T-helper 1 cell treated with Interleukin-12 subunit alpha and Interleukin-12 subunit beta and Interleukin-4 antibody, amounts not matched to agents 30 μg/mL and 1 μg/mL, for 36 hours (primary cell): ENCODE data around the gene PLAAT4.

Experiments
- H3K27ac Mint-ChIP-seq: one replicate; pipeline ENCODE4 v1.8.0; 2021; ENCODE audit warnings: mild to moderate bottlenecking, mixed read lengths
- H3K27me3 Mint-ChIP-seq: one replicate; pipeline ENCODE4 v1.8.0; 2021; ENCODE audit warnings: low read depth, mixed read lengths
- H3K36me3 Mint-ChIP-seq: one replicate; pipeline ENCODE4 v1.8.0; 2021; ENCODE audit warnings: low read depth, mixed read lengths
- H3K4me1 Mint-ChIP-seq: one replicate; pipeline ENCODE4 v1.8.0; 2021; ENCODE audit warnings: low read depth, mixed read lengths
- H3K4me3 Mint-ChIP-seq: one replicate; pipeline ENCODE4 v1.8.0; 2021; ENCODE audit warnings: mild to moderate bottlenecking, moderate library complexity, mixed read lengths
- H3K9me3 Mint-ChIP-seq: one replicate; pipeline ENCODE4 v1.8.0; 2021; ENCODE audit warnings: mixed read lengths

Gene PLAAT4

GRCh38 chr11:63589000-63589399, 52.4 kb downstream of the PLAAT4 start:
- no peaks in the 10 kb centered on the region for H3K27me3 Mint-ChIP-seq
- H3K9me3 Mint-ChIP-seq: no peaks in the 10 kb centered on the region
- peaks cover 2% of the 10 kb centered on the region for H3K36me3 Mint-ChIP-seq
- H3K27ac Mint-ChIP-seq: no peak overlapping the region
- H3K4me3 Mint-ChIP-seq: no peak overlapping the region
- peaks cover 3% of the 10 kb centered on the region for H3K4me1 Mint-ChIP-seq

GRCh38 chr11:63590024-63590788, 53.6 kb downstream of the PLAAT4 start:
- H3K27me3 Mint-ChIP-seq: no peaks in the 10 kb centered on the region
- no peak overlapping the region for H3K27ac Mint-ChIP-seq
- H3K36me3 Mint-ChIP-seq: peaks cover 2% of the 10 kb centered on the region
- peaks cover 3% of the 10 kb centered on the region for H3K4me1 Mint-ChIP-seq
- no peak overlapping the region for H3K4me3 Mint-ChIP-seq
- H3K9me3 Mint-ChIP-seq: no peaks in the 10 kb centered on the region

GRCh38 chr11:63592975-63593395, 56.4 kb downstream of the PLAAT4 start:
- Mint-ChIP-seq H3K36me3 (no peaks in the 10 kb centered on the region), H3K4me1 (peaks cover 3% of the 10 kb centered on the region), H3K4me3 (no peak overlapping the region), H3K27me3 (no peaks in the 10 kb centered on the region), H3K9me3 (no peaks in the 10 kb centered on the region), H3K27ac (peak overlapping the region; percentile 10)

- no peak overlapping the region for H3K4me3 Mint-ChIP-seq
- peaks cover 3% of the 10 kb centered on the region for H3K4me1 Mint-ChIP-seq
- no peaks in the 10 kb centered on the region for H3K36me3 Mint-ChIP-seq
- no peak overlapping the region for H3K27ac Mint-ChIP-seq
- no peaks in the 10 kb centered on the region for H3K9me3 Mint-ChIP-seq
- H3K27me3 Mint-ChIP-seq: no peaks in the 10 kb centered on the region
These were observed 58.7 kb downstream of the PLAAT4 start for GRCh38 chr11:63595296-63595695.
